Astrocyte (in vitro differentiated cells and primary cell): ENCODE results near the gene SPEF1. TPM values are rescaled to one million over a fixed set of nuclear protein-coding genes. Genes with fewer than 3 reads are reported as not detected.

Experiments
- DNase-seq: peaks from one replicate; pipeline ENCODE4 v3.0.0-alpha.2; 2010; ENCODE audit warnings: low read depth
- FAIRE-seq: peaks from 2 replicates; lab custom pipeline; 2011; peaks lifted over from hg19 to GRCh38; lab: Jason Lieb, UNC
- H2AFZ ChIP-seq: 2 replicates; pipeline ENCODE4 v1.6.0; 2012; ENCODE audit warnings: low read depth, low read length, inconsistent platforms
- H3K27ac ChIP-seq: 2 replicates; pipeline ENCODE4 v1.5.1; 2011; ENCODE audit warnings: low read depth, low read length, inconsistent platforms
- H3K27me3 ChIP-seq: 2 replicates; pipeline ENCODE4 v1.6.0; 2011; ENCODE audit warnings: low read length, inconsistent platforms; ENCODE audit not compliant: insufficient read depth
- H3K36me3 ChIP-seq: 2 replicates; pipeline ENCODE4 v1.5.1; 2011; ENCODE audit warnings: low read length, inconsistent platforms; ENCODE audit not compliant: insufficient read depth
- H3K4me1 ChIP-seq: 2 replicates; pipeline ENCODE4 v1.5.1; 2011; ENCODE audit warnings: low read length, inconsistent platforms; ENCODE audit not compliant: insufficient read depth
- H3K4me2 ChIP-seq: 2 replicates; pipeline ENCODE4 v1.6.0; 2012; ENCODE audit warnings: low read length, inconsistent platforms
- H3K4me3 ChIP-seq: 2 replicates; pipeline ENCODE4 v1.5.1; 2011; ENCODE audit warnings: low read depth, mild to moderate bottlenecking, low read length, inconsistent platforms; ENCODE audit not compliant: insufficient read depth
- H3K79me2 ChIP-seq: 2 replicates; pipeline ENCODE4 v1.6.0; 2012; ENCODE audit warnings: mild to moderate bottlenecking, low read length, inconsistent platforms; ENCODE audit not compliant: insufficient read depth
- H3K9ac ChIP-seq: 2 replicates; pipeline ENCODE4 v1.6.0; 2012; ENCODE audit warnings: mild to moderate bottlenecking, low read length, inconsistent platforms
- H3K9me3 ChIP-seq: 2 replicates; pipeline ENCODE4 v1.5.1; 2012; ENCODE audit warnings: low read depth, mild to moderate bottlenecking, low read length, inconsistent platforms; ENCODE audit not compliant: insufficient read depth
- H4K20me1 ChIP-seq: 2 replicates; pipeline ENCODE4 v1.6.0; 2012; ENCODE audit warnings: low read length, inconsistent platforms; ENCODE audit not compliant: insufficient read depth
- H3K27ac Mint-ChIP-seq: one replicate; pipeline ENCODE4 v1.8.0; 2021; ENCODE audit warnings: mild to moderate bottlenecking, mixed read lengths; ENCODE audit not compliant: unreplicated experiment
- H3K27me3 Mint-ChIP-seq: one replicate; pipeline ENCODE4 v1.8.0; 2021; ENCODE audit warnings: low read depth, mixed read lengths; ENCODE audit not compliant: unreplicated experiment
- H3K36me3 Mint-ChIP-seq: one replicate; pipeline ENCODE4 v1.8.0; 2021; ENCODE audit warnings: low read depth, mixed read lengths; ENCODE audit not compliant: unreplicated experiment
- H3K4me1 Mint-ChIP-seq: one replicate; pipeline ENCODE4 v1.8.0; 2021; ENCODE audit warnings: low read depth, mixed read lengths; ENCODE audit not compliant: unreplicated experiment
- H3K4me3 Mint-ChIP-seq: one replicate; pipeline ENCODE4 v1.8.0; 2021; ENCODE audit warnings: mild to moderate bottlenecking, moderate library complexity, mixed read lengths; ENCODE audit not compliant: unreplicated experiment
- H3K9me3 Mint-ChIP-seq: one replicate; pipeline ENCODE4 v1.8.0; 2021; ENCODE audit warnings: mild to moderate bottlenecking, mixed read lengths; ENCODE audit not compliant: unreplicated experiment
- EZH2 ChIP-seq: IDR thresholded peaks from 2 replicates; pipeline ENCODE4 v1.6.1; 2012; ENCODE audit warnings: mild to moderate bottlenecking, low read length, inconsistent platforms; ENCODE audit not compliant: insufficient read depth
- total RNA-seq: library from RNA; stranded (reverse); gene quantifications from 2 replicates; pipeline ENCODE4 v1.2.1, GENCODE V29; 2021
- TF ChIP-seq, protein P1 (sequence below): IDR thresholded peaks from 2 replicates; pipeline ENCODE4 v1.5.1; 2011; ENCODE audit warnings: low read depth, mild to moderate bottlenecking, inconsistent platforms, low read length, moderate library complexity; ENCODE audit not compliant: insufficient read depth

SPEF1 gene
- total RNA-seq, 1 donor from 2014 or later: 0.45 TPM

DNA sequence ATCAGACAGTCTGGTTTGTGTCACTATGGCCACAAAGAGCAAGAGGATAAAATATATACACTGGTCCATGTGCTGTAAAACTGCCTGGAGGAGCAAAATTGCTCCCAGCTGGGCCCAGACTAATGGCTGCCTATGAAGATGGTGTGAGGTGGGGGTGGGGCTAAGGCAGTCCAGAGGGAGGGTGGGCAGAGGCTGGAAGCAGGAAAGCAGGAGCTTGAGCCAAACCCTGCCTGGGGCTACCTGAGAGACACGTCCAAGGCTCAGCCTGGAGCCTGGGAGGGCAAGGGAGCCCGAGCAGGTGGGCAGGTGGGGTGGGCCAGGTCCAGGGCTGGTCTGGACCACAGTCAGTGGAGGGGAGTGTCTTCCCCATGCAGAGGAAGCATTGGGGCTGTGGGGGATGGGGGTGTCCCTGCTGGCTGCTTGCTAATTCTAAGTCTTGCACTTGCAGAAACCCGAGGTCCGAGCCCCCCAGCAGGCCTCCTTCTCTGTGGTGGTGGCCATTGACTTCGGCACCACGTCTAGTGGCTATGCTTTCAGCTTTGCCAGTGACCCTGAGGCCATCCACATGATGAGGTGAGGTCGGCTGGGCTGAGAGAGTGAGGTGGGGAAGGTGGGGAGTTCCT lies 39.3 kb downstream of the SPEF1 start:
- no peak for TF ChIP-seq EZH2
- TF ChIP-seq, protein P1, sequence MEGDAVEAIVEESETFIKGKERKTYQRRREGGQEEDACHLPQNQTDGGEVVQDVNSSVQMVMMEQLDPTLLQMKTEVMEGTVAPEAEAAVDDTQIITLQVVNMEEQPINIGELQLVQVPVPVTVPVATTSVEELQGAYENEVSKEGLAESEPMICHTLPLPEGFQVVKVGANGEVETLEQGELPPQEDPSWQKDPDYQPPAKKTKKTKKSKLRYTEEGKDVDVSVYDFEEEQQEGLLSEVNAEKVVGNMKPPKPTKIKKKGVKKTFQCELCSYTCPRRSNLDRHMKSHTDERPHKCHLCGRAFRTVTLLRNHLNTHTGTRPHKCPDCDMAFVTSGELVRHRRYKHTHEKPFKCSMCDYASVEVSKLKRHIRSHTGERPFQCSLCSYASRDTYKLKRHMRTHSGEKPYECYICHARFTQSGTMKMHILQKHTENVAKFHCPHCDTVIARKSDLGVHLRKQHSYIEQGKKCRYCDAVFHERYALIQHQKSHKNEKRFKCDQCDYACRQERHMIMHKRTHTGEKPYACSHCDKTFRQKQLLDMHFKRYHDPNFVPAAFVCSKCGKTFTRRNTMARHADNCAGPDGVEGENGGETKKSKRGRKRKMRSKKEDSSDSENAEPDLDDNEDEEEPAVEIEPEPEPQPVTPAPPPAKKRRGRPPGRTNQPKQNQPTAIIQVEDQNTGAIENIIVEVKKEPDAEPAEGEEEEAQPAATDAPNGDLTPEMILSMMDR: no peak
- no peak overlapping the region for H3K4me2 ChIP-seq
- H3K36me3 Mint-ChIP-seq: no peaks in the 10 kb centered on the region
- peaks cover 10% of the 10 kb centered on the region for H3K27me3 ChIP-seq
- no peaks in the 10 kb centered on the region for H3K36me3 ChIP-seq
- peaks cover 41% of the 10 kb centered on the region for H3K27me3 Mint-ChIP-seq
- FAIRE-seq (no peak), DNase-seq (no peak)
- H3K9me3 Mint-ChIP-seq: peaks cover 3% of the 10 kb centered on the region
- H3K4me3 Mint-ChIP-seq: no peak overlapping the region
- H3K4me1 ChIP-seq: no peaks in the 10 kb centered on the region
- no peak overlapping the region for H3K27ac Mint-ChIP-seq
- H3K27ac ChIP-seq: no peak overlapping the region
- no peak overlapping the region for H2AFZ ChIP-seq
- no peaks in the 10 kb centered on the region for H3K79me2 ChIP-seq
- no peak overlapping the region for H3K4me3 ChIP-seq
- no peaks in the 10 kb centered on the region for H4K20me1 ChIP-seq
- no peaks in the 10 kb centered on the region for H3K9me3 ChIP-seq
- H3K4me1 Mint-ChIP-seq: no peaks in the 10 kb centered on the region
- H3K9ac ChIP-seq: no peak overlapping the region

DNA sequence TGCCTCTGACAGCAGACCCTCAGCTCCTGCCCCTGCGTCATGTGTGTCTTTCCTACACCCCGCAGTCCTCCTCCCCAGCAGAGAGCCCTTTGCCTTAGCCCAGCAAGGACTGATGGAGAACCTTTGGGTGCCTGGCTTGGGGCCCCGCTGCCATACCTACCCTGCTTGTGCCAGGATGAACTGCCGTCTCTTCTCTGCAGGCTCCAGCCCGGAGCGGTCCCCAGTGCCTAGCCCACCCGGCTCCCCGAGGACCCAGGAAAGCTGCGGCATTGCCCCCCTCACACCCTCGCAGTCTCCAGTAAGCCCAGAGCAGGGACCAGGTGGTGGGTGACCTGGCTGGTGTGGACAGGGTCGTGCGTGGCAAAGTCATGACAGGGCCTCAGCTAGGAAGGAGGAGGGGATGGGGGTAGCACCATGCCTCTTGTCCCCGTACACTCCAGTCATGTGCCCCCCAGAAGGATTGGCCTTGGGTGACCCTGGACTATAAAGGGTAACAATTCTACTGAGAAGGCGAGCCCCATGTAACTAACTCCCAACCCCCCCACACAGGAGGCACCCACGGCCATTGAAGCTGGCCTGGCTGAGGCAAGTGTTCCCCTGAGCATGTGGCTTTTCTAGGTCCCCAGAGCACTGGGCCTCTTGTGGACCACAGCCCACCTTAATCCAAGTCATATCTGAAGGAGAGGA lies 40.5 kb downstream of the SPEF1 start:
- Histone ChIP-seq H2AFZ (no peak overlapping the region), H3K27ac (no peak overlapping the region), H3K4me3 (no peak overlapping the region), H3K27me3 (peaks cover 10% of the 10 kb centered on the region), H3K36me3 (no peaks in the 10 kb centered on the region), H4K20me1 (no peaks in the 10 kb centered on the region), H3K9ac (no peak overlapping the region), H3K4me2 (no peak overlapping the region), H3K9me3 (no peaks in the 10 kb centered on the region), H3K4me1 (no peaks in the 10 kb centered on the region), H3K79me2 (no peaks in the 10 kb centered on the region)
- no peak for TF ChIP-seq EZH2
- TF ChIP-seq, protein P1: no peak
- peaks cover 35% of the 10 kb centered on the region for H3K27me3 Mint-ChIP-seq
- H3K4me1 Mint-ChIP-seq: no peaks in the 10 kb centered on the region
- no peaks in the 10 kb centered on the region for H3K36me3 Mint-ChIP-seq
- FAIRE-seq (no peak), DNase-seq (no peak)
- no peak overlapping the region for H3K4me3 Mint-ChIP-seq
- H3K9me3 Mint-ChIP-seq: no peaks in the 10 kb centered on the region
- no peak overlapping the region for H3K27ac Mint-ChIP-seq

DNA sequence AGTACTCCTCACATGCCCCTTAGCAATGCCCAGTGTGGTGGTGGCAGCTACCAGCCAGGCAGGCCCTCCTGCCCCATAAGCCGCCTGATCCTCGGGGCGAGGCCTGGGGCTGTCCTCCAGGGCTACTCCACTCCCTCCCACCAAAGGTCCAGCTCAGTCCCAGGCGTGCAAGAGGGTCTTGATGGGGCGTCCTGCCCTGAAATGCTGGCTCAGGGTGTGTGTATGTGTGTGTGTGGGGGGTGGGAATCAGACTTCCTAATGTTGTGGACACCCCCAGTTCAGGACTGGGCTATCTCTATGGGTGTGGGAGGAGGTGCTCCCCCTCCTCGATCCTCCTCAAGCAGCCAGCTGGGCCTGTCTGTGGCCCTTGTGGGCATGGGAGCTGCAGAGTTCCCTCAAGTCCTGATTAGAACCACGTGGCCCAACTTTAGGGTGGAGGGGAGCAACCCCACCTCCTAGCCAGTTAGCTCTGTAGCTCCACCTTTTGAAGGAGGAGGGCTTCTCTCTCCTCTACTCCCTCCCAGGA lies 41.3 kb downstream of the SPEF1 start:
- no peaks in the 10 kb centered on the region for H3K36me3 ChIP-seq
- H3K4me1 ChIP-seq: no peaks in the 10 kb centered on the region
- H3K4me1 Mint-ChIP-seq: no peaks in the 10 kb centered on the region
- DNase-seq: no peak
- no peak overlapping the region for H3K27ac ChIP-seq
- H2AFZ ChIP-seq: no peak overlapping the region
- H3K9me3 ChIP-seq: no peaks in the 10 kb centered on the region
- no peaks in the 10 kb centered on the region for H3K36me3 Mint-ChIP-seq
- H4K20me1 ChIP-seq: no peaks in the 10 kb centered on the region
- no peak for TF ChIP-seq EZH2
- TF ChIP-seq, protein P1: no peak
- no peak for FAIRE-seq
- H3K27ac Mint-ChIP-seq: no peak overlapping the region
- H3K4me2 ChIP-seq: no peak overlapping the region
- H3K9ac ChIP-seq: no peak overlapping the region
- no peaks in the 10 kb centered on the region for H3K79me2 ChIP-seq
- peaks cover 8% of the 10 kb centered on the region for H3K27me3 ChIP-seq
- no peak overlapping the region for H3K4me3 ChIP-seq
- peaks cover 35% of the 10 kb centered on the region for H3K27me3 Mint-ChIP-seq
- no peaks in the 10 kb centered on the region for H3K9me3 Mint-ChIP-seq
- no peak overlapping the region for H3K4me3 Mint-ChIP-seq
